GM21717 (cell line): ENCODE measurements around the gene PHF2.

ENCODE experiments used
- ATAC-seq: cut with Tn5 transposase; IDR thresholded peaks from one replicate; pipeline ENCODE4 v1.9.1; 2021; ENCODE audit warnings: mild to moderate bottlenecking, moderate library complexity; ENCODE audit not compliant: unreplicated experiment

The PHF2 gene

GRCh38 chr9:93585695-93586094 is 9.3 kb downstream of the PHF2 start:
- no peak for ATAC-seq

- no peak for ATAC-seq
Measured at GRCh38 chr9:93586290-93587057, 10.1 kb downstream of the PHF2 start.

- no peak for ATAC-seq
Measured at GRCh38 chr9:93587284-93587650, 10.9 kb downstream of the PHF2 start.

GRCh38 chr9:93587651-93588347 is 11.4 kb downstream of the PHF2 start:
- no peak for ATAC-seq

GRCh38 chr9:93588641-93589609 is 12.5 kb downstream of the PHF2 start:
- ATAC-seq: no peak

GRCh38 chr9:93589688-93590087 is 13.3 kb downstream of the PHF2 start:
- no peak for ATAC-seq

GRCh38 chr9:93590609-93591234 is 14.3 kb downstream of the PHF2 start:
- ATAC-seq: no peak

GRCh38 chr9:93591301-93592007 is 15.1 kb downstream of the PHF2 start:
- ATAC-seq: no peak

- no peak for ATAC-seq
Measured at GRCh38 chr9:93592008-93592642, 15.7 kb downstream of the PHF2 start.

- ATAC-seq: no peak
Measured at GRCh38 chr9:93592643-93593021, 16.2 kb downstream of the PHF2 start.

GRCh38 chr9:93593144-93593658 is 16.8 kb downstream of the PHF2 start:
- no peak for ATAC-seq

GRCh38 chr9:93594041-93594756 is 17.8 kb downstream of the PHF2 start:
- no peak for ATAC-seq

GRCh38 chr9:93595461-93595860 is 19.1 kb downstream of the PHF2 start:
- ATAC-seq: no peak

GRCh38 chr9:93595861-93596365 is 19.5 kb downstream of the PHF2 start:
- ATAC-seq: no peak

GRCh38 chr9:93596399-93596798 is 20.0 kb downstream of the PHF2 start:
- ATAC-seq: no peak

GRCh38 chr9:93597142-93597706 is 20.8 kb downstream of the PHF2 start:
- ATAC-seq: no peak

GRCh38 chr9:93597871-93598646 is 21.7 kb downstream of the PHF2 start:
- no peak for ATAC-seq
